SU-DHL-6 (cell line): ENCODE results near the gene PPP1R7.

Experiments
- H2AFZ ChIP-seq: fragments of 200-600 bp; sonication (generic); 2 replicates; pipeline ENCODE4 v1.6.1; 2014; ENCODE audit warnings: low read depth, mild to moderate bottlenecking, moderate library complexity, mixed read lengths, antibody characterized with exemption, low read length; ENCODE audit not compliant: severe bottlenecking
- H3F3A ChIP-seq: fragments of 200-600 bp; shearing (Covaris generic); 2 replicates; pipeline ENCODE4 v1.6.0; 2016; ENCODE audit warnings: antibody characterized with exemption, mild to moderate bottlenecking; ENCODE audit not compliant: insufficient read depth
- H3K27ac ChIP-seq: fragments of 200-600 bp; sonication (generic); 2 replicates; pipeline ENCODE4 v1.5.1; 2016; ENCODE audit warnings: low read depth, mild to moderate bottlenecking, low read length, moderate library complexity, mixed read lengths
- H3K27me3 ChIP-seq: fragments of 200-600 bp; sonication (generic), shearing (Covaris generic); 2 replicates; pipeline ENCODE4 v1.6.0; 2014; ENCODE audit warnings: mild to moderate bottlenecking, low read length
- H3K36me3 ChIP-seq: fragments of 200-600 bp; sonication (generic); 2 replicates; pipeline ENCODE4 v1.6.1; 2014; ENCODE audit warnings: mild to moderate bottlenecking, low read length, mixed read lengths
- H3K4me2 ChIP-seq: fragments of 300-600, 200-600 bp; shearing (Covaris generic), sonication (generic); 2 replicates; pipeline ENCODE4 v1.6.0; 2014; ENCODE audit warnings: low read length, low read depth, mild to moderate bottlenecking; ENCODE audit not compliant: poor library complexity, severe bottlenecking
- H3K4me3 ChIP-seq: fragments of 200-600 bp; sonication (generic); 2 replicates; pipeline ENCODE4 v1.5.1; 2014; ENCODE audit warnings: antibody characterized with exemption, low read length, mild to moderate bottlenecking, mixed read lengths; ENCODE audit not compliant: insufficient read depth, poor library complexity, severe bottlenecking
- H3K79me2 ChIP-seq: fragments of 200-600 bp; sonication (generic); 2 replicates; pipeline ENCODE4 v1.6.1; 2014; ENCODE audit warnings: mild to moderate bottlenecking, low read length, moderate library complexity; ENCODE audit not compliant: insufficient read depth
- H3K9ac ChIP-seq: fragments of 200-600 bp; sonication (generic); 2 replicates; pipeline ENCODE4 v1.7.0; 2014; ENCODE audit warnings: mild to moderate bottlenecking, low read length
- H3K9me2 ChIP-seq: fragments of 200-600 bp; sonication (generic); replicated peaks from 2 replicates; pipeline ENCODE4 v1.6.1; 2014; ENCODE audit warnings: low read length; ENCODE audit not compliant: insufficient read depth
- H3K9me3 ChIP-seq: fragments of 200-600 bp; sonication (generic); 2 replicates; pipeline ENCODE4 v1.6.1; 2014; ENCODE audit warnings: low read length, mixed read lengths; ENCODE audit not compliant: insufficient read depth
- H4K20me1 ChIP-seq: fragments of 200-600 bp; sonication (generic); 2 replicates; pipeline ENCODE4 v1.6.1; 2014; ENCODE audit warnings: low read depth, mild to moderate bottlenecking, antibody characterized with exemption, low read length, moderate library complexity, mixed read lengths
- CTCF ChIP-seq: fragments of 200-600 bp; sonication (generic); IDR thresholded peaks from one replicate; pipeline ENCODE4 v1.5.1; 2017; ENCODE audit warnings: antibody characterized with exemption, mild to moderate bottlenecking, low read length, moderate library complexity; ENCODE audit not compliant: insufficient read depth, poor library complexity, severe bottlenecking
- EZH2phosphoT487 ChIP-seq: fragments of 200-600 bp; sonication (generic), shearing (Covaris generic); conservative IDR thresholded peaks from 2 replicates; pipeline ENCODE4 v1.6.1; 2018; ENCODE audit warnings: mild to moderate bottlenecking, antibody characterized with exemption, low read length, moderate library complexity, mixed read lengths

The PPP1R7 gene

GRCh38 chr2:241142063-241142462, 8.2 kb upstream of the PPP1R7 start:
- Histone ChIP-seq H4K20me1 (0 out of 2 replicates have a peak, but pooled peaks cover 4% of the 10 kb centered on the region), H3K27me3 (no peaks in the 10 kb centered on the region), H3K9ac (no peak overlapping the region), H3K36me3 (no peaks in the 10 kb centered on the region), H3K4me3 (no peak overlapping the region), H2AFZ (no peak overlapping the region), H3K4me2 (no peak overlapping the region), H3K9me2 (no peaks in the 10 kb centered on the region), H3K9me3 (no peaks in the 10 kb centered on the region), H3K27ac (no peak overlapping the region), H3F3A (0 out of 2 replicates have a peak, but pooled peaks cover 5% of the 10 kb centered on the region), H3K79me2 (peaks cover 12% of the 10 kb centered on the region; the same call in 1 of the 2 replicates)
- TF ChIP-seq CTCF, result no peak
- TF ChIP-seq EZH2phosphoT487, result no peak

GRCh38 chr2:241142593-241142992, 7.7 kb upstream of the PPP1R7 start:
- H3K9ac ChIP-seq, result no peak overlapping the region
- H3K36me3 ChIP-seq, result no peaks in the 10 kb centered on the region
- H3K27me3 ChIP-seq, result no peaks in the 10 kb centered on the region
- no peaks in the 10 kb centered on the region for H3K9me2 ChIP-seq
- no peak overlapping the region for H3K4me2 ChIP-seq
- no peaks in the 10 kb centered on the region for H3K9me3 ChIP-seq
- TF ChIP-seq CTCF (no peak), EZH2phosphoT487 (no peak)
- H3K27ac ChIP-seq, result no peak overlapping the region
- 0 out of 2 replicates have a peak, but pooled peaks cover 4% of the 10 kb centered on the region for H4K20me1 ChIP-seq
- H2AFZ ChIP-seq, result no peak overlapping the region
- peaks cover 12% of the 10 kb centered on the region for H3K79me2 ChIP-seq
- 0 out of 2 replicates have a peak, but pooled peaks cover 6% of the 10 kb centered on the region for H3F3A ChIP-seq
- no peak overlapping the region for H3K4me3 ChIP-seq

GRCh38 chr2:241146286-241146685, 4.0 kb upstream of the PPP1R7 start:
- H3K79me2 ChIP-seq, result peaks cover 31% of the 10 kb centered on the region
- no peak overlapping the region for H3K27ac ChIP-seq
- H3K4me2 ChIP-seq, result peak overlapping the region; percentile 16
- H3K9ac ChIP-seq, result no peak overlapping the region
- peaks cover 4% of the 10 kb centered on the region; the same call in 1 of the 2 replicates for H4K20me1 ChIP-seq
- H3K27me3 ChIP-seq, result no peaks in the 10 kb centered on the region
- H3K9me3 ChIP-seq, result no peaks in the 10 kb centered on the region
- TF ChIP-seq EZH2phosphoT487 (no peak), CTCF (no peak)
- no peak overlapping the region for H3K4me3 ChIP-seq
- H3K9me2 ChIP-seq, result no peaks in the 10 kb centered on the region
- no peaks in the 10 kb centered on the region for H3K36me3 ChIP-seq
- 0 out of 2 replicates have a peak, but pooled peaks cover 6% of the 10 kb centered on the region for H3F3A ChIP-seq
- no peak overlapping the region for H2AFZ ChIP-seq
